ENCODE measurements around the gene PLXNA4.

DNA sequence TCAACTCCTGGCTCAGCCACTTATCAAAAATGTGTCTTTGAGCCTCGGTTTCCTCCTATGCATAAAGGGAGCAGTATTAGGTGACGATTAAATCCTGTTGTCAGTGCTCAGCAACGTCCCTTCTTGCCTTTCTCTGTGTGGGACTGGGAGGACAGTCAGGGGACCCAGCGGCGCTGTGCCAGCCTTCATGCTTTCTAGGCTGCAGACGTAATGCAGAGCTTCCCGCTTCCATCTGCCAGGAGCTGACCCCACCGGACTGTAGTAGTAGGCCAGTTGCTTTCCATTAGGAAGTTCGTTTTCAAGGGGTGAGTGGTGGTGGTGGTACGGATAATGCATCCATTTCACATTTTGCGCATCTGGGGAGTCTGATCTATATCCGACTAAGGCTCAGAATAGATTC lies 321.8 kb downstream of the PLXNA4 start:
- TF ChIP-seq SRF (CRISPR knock-in tag; IDR thresholded peaks at IDR 0.05) (no peak), POLR3A (IDR thresholded peaks at IDR 0.05; ENCODE audit: borderline replicate concordance, extremely low read depth, insufficient read depth, insufficient read length) (no peak), ARID2 (IDR thresholded peaks at IDR 0.05) (no peak), DPF2 (IDR thresholded peaks at IDR 0.05) (no peak), SP1 (CRISPR knock-in tag; IDR thresholded peaks at IDR 0.05) (no peak), RUNX1 (IDR thresholded peaks at IDR 0.05; ENCODE audit: low read depth) (no peak), OTX1 (CRISPR knock-in tag; IDR thresholded peaks at IDR 0.05) (no peak), ZNF232 (CRISPR knock-in tag; IDR thresholded peaks at IDR 0.05) (no peak), ERF (CRISPR knock-in tag; IDR thresholded peaks at IDR 0.05) (no peak), GATA2 (CRISPR knock-in tag; IDR thresholded peaks at IDR 0.05) (no peak)
- TF ChIP-seq, protein P1, sequence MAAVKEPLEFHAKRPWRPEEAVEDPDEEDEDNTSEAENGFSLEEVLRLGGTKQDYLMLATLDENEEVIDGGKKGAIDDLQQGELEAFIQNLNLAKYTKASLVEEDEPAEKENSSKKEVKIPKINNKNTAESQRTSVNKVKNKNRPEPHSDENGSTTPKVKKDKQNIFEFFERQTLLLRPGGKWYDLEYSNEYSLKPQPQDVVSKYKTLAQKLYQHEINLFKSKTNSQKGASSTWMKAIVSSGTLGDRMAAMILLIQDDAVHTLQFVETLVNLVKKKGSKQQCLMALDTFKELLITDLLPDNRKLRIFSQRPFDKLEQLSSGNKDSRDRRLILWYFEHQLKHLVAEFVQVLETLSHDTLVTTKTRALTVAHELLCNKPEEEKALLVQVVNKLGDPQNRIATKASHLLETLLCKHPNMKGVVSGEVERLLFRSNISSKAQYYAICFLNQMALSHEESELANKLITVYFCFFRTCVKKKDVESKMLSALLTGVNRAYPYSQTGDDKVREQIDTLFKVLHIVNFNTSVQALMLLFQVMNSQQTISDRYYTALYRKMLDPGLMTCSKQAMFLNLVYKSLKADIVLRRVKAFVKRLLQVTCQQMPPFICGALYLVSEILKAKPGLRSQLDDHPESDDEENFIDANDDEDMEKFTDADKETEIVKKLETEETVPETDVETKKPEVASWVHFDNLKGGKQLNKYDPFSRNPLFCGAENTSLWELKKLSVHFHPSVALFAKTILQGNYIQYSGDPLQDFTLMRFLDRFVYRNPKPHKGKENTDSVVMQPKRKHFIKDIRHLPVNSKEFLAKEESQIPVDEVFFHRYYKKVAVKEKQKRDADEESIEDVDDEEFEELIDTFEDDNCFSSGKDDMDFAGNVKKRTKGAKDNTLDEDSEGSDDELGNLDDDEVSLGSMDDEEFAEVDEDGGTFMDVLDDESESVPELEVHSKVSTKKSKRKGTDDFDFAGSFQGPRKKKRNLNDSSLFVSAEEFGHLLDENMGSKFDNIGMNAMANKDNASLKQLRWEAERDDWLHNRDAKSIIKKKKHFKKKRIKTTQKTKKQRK (IDR thresholded peaks at IDR 0.05; ENCODE audit: borderline replicate concordance, low read depth, low read length) = no peak
- TF ChIP-seq, protein P2, sequence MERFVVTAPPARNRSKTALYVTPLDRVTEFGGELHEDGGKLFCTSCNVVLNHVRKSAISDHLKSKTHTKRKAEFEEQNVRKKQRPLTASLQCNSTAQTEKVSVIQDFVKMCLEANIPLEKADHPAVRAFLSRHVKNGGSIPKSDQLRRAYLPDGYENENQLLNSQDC (CRISPR knock-in tag; IDR thresholded peaks at IDR 0.05) = no peak
